Memory B cell (primary cell): ENCODE measurements around the gene PPIL1.
"Not testable (repeated sequence)": the region's sequence is repeated elsewhere in the genome, so short reads cannot be mapped to it uniquely, and the experiment has no call there.

Experiments
- ATAC-seq: fragments of 150-1000 bp; cut with Tn5 transposase; 2 replicates; pipeline ENCODE4 v1.10.0; 2021; ENCODE audit warnings: low read depth, mild to moderate bottlenecking, moderate library complexity
- DNase-seq, 2 donors: peaks; one replicate each; pipeline ENCODE4 v3.0.0; 2022; ENCODE audit warnings: low spot score in 2 of 2
- H3K27ac Mint-ChIP-seq: one replicate; pipeline ENCODE4 v1.8.0; 2022; ENCODE audit warnings: mild to moderate bottlenecking, moderate library complexity, mixed read lengths
- H3K27me3 Mint-ChIP-seq: one replicate; pipeline ENCODE4 v1.8.0; 2022; ENCODE audit warnings: mixed read lengths
- H3K36me3 Mint-ChIP-seq: one replicate; pipeline ENCODE4 v1.8.0; 2022; ENCODE audit warnings: mild to moderate bottlenecking, mixed read lengths
- H3K4me1 Mint-ChIP-seq: one replicate; pipeline ENCODE4 v1.8.0; 2022; ENCODE audit warnings: mixed read lengths
- H3K4me3 Mint-ChIP-seq: one replicate; pipeline ENCODE4 v1.8.0; 2022; ENCODE audit warnings: mild to moderate bottlenecking, moderate library complexity, mixed read lengths
- H3K9me3 Mint-ChIP-seq: one replicate; pipeline ENCODE4 v1.8.0; 2022; ENCODE audit warnings: mixed read lengths

PPIL1 gene

DNA sequence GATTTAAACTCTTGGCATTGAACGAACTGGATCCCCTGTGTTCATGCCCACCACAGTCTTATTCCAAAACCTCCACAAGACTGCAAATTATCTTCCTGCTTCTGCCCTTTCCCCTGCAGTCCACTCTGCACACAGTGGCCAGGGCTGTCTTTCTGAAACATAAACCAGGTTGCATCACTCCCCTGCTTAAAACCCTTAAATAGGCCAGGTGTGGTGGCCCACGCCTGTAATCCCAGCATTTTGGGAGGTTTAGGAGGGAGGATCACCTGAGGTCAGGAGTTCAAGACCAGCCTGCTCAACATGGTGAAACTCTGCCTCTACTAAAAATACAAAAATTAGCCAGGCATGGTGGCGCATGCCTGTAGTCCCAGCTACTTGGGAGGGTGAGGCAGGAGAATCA lies 61.6 kb downstream of the PPIL1 start:
- not testable (repeated sequence) for H3K27ac Mint-ChIP-seq, H3K9me3 Mint-ChIP-seq, ATAC-seq, H3K4me3 Mint-ChIP-seq, H3K36me3 Mint-ChIP-seq, DNase-seq, H3K4me1 Mint-ChIP-seq
- H3K27me3 Mint-ChIP-seq = peaks cover 12% of the 10 kb centered on the region

GRCh38 chr6:36809941-36810803 lies 64.4 kb downstream of the PPIL1 start:
- Mint-ChIP-seq H3K9me3 (no peaks in the 10 kb centered on the region), H3K4me1 (no peaks in the 10 kb centered on the region), H3K27ac (no peak overlapping the region), H3K27me3 (peaks cover 16% of the 10 kb centered on the region), H3K36me3 (no peaks in the 10 kb centered on the region), H3K4me3 (no peak overlapping the region)
- no peak for DNase-seq
- ATAC-seq = no peak

DNA sequence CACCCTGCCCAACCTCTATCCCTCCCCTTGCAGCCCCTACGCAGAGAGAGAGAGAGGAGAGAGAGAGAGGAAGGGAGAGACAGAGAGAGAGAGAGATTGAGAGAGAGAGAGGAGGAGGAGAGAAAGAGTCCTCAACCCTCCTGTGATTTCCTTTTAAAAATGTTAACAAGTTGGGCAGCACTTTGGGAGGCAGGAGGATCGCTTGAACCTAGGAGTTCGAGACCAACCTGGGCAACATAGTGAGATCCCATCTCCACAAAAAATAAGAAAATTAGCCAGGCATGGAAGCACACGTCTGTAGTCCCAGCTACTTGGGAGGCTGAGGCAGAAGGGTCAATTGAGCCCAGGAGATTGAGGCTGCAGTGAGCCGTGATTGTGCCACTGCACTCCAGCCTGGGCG lies 65.4 kb downstream of the PPIL1 start:
- Mint-ChIP-seq H3K9me3 (no peaks in the 10 kb centered on the region), H3K27ac (no peak overlapping the region), H3K27me3 (peaks cover 18% of the 10 kb centered on the region), H3K4me3 (no peak overlapping the region), H3K4me1 (no peaks in the 10 kb centered on the region), H3K36me3 (no peaks in the 10 kb centered on the region)
- DNase-seq (no peak), ATAC-seq (no peak)

DNA sequence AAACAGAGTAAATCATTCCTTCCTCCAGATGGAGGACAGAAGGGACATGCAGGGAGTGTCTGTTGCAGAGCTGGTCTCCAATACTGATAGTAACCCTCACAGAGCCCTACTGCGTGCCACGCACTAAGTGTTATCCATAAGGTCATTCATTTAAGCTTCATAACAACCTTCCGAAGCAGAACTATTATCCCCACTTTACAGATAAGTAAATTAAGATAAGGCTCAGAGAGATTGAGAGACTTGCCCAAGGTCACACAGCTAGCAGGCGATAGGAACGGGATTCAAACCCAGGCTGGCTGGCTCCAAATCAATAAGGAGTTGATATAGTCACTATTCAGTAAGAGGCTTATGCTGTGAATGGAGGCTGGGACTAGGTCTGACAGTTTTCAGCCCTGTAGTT lies 66.0 kb downstream of the PPIL1 start:
- H3K36me3 Mint-ChIP-seq = no peaks in the 10 kb centered on the region
- no peak for ATAC-seq
- H3K27ac Mint-ChIP-seq = no peak overlapping the region
- DNase-seq = no peak
- H3K4me1 Mint-ChIP-seq = no peaks in the 10 kb centered on the region
- no peaks in the 10 kb centered on the region for H3K9me3 Mint-ChIP-seq
- no peak overlapping the region for H3K4me3 Mint-ChIP-seq
- H3K27me3 Mint-ChIP-seq = peaks cover 18% of the 10 kb centered on the region

DNA sequence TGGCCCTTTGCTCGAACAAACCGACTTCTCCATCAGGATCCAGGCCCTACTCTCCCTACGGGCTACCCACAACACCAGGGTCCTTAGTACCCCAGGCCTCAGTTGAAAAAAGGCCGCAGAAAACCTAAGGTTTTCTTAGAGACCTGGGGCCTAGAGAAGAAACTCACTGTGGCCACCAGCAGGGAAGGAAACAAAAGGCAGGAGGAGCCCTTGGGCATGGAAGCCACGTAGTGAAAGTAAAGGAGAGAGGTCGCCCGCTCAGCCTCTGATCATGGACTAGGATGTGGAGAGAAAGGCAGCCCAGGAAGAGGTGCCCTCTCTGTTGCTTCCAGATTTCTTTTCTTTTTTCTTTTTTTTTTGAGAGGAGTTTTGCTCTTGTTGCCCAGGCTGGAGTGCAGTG lies 66.9 kb downstream of the PPIL1 start:
- no peak for ATAC-seq
- no peak for DNase-seq
- no peak overlapping the region for H3K27ac Mint-ChIP-seq
- no peaks in the 10 kb centered on the region for H3K4me1 Mint-ChIP-seq
- H3K4me3 Mint-ChIP-seq = no peak overlapping the region
- H3K27me3 Mint-ChIP-seq = peaks cover 21% of the 10 kb centered on the region
- no peaks in the 10 kb centered on the region for H3K9me3 Mint-ChIP-seq
- H3K36me3 Mint-ChIP-seq = no peaks in the 10 kb centered on the region

DNA sequence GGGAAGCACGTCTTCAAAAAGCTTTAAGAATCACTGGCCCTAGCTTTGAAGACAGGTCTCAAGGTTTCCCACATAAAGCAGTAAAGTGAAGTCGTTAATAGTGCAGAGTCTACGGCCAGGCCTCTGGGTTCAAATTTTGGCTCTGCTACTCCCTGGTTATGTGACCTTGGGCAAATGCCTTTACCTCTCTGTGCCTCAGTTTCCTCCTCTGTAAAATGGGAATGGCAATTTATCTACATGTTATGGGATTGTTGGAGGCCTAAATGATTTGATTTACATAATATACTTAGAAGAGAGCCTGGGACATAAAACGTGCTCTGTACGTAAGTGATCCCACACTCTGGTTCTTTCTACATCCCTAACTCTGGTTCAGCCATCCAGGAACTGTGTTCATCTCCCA lies 67.5 kb downstream of the PPIL1 start:
- ATAC-seq (no peak), DNase-seq (no peak)
- no peaks in the 10 kb centered on the region for H3K9me3 Mint-ChIP-seq
- H3K27ac Mint-ChIP-seq = no peak overlapping the region
- no peak overlapping the region for H3K4me3 Mint-ChIP-seq
- H3K36me3 Mint-ChIP-seq = no peaks in the 10 kb centered on the region
- no peaks in the 10 kb centered on the region for H3K4me1 Mint-ChIP-seq
- H3K27me3 Mint-ChIP-seq = peaks cover 21% of the 10 kb centered on the region

DNA sequence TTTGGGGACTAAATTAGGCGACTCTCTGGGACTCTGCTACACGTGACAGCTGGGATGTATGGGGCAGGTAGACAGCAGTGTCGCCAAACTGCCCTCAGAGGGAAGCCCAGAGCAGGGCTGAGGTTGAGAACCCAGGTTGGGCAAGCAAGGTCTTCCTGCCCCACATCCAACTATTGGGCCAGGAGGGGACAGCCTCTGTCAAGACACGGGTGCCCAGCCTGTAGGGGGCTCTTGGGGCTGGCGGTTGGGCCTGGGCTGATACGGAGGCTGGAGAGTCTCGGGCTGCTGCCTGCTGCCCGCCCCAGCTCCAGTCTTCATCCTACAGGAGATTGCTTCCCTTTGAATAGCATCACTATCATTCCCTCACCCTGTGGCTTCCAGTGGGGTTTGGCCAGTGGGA lies 68.7 kb downstream of the PPIL1 start:
- no peak overlapping the region for H3K27ac Mint-ChIP-seq

GRCh38 chr6:36805096-36805797 lies 69.4 kb downstream of the PPIL1 start:
- Mint-ChIP-seq H3K4me3 (no peak overlapping the region), H3K4me1 (no peaks in the 10 kb centered on the region), H3K36me3 (no peaks in the 10 kb centered on the region), H3K27ac (no peak overlapping the region), H3K27me3 (peaks cover 22% of the 10 kb centered on the region), H3K9me3 (no peaks in the 10 kb centered on the region)
- no peak for ATAC-seq
- no peak for DNase-seq

More for the DNA sequence above, 68.7 kb downstream of the PPIL1 start:
- Mint-ChIP-seq H3K27me3 (peaks cover 20% of the 10 kb centered on the region), H3K4me1 (no peaks in the 10 kb centered on the region), H3K36me3 (no peaks in the 10 kb centered on the region), H3K9me3 (no peaks in the 10 kb centered on the region), H3K4me3 (no peak overlapping the region)
- ATAC-seq (no peak), DNase-seq (no peak)
